Kidney epithelial cell (primary cell): ENCODE measurements around the gene SLC22A7. TPM values are rescaled to one million over a fixed set of nuclear protein-coding genes. Genes with fewer than 3 reads are reported as not detected.

Experiments
- DNase-seq: peaks from one replicate; pipeline ENCODE4 v3.0.0-alpha.2; 2010; ENCODE audit warnings: low read depth
- H3K27me3 ChIP-seq: 2 replicates; pipeline ENCODE4 v1.6.0; 2011; ENCODE audit warnings: low read length; ENCODE audit not compliant: control insufficient read depth, insufficient read depth
- H3K36me3 ChIP-seq: 2 replicates; pipeline ENCODE4 v1.5.1; 2011; ENCODE audit warnings: low read length; ENCODE audit not compliant: control insufficient read depth, insufficient read depth
- H3K4me3 ChIP-seq: 2 replicates; pipeline ENCODE4 v1.5.1; 2011; ENCODE audit warnings: low read depth, mild to moderate bottlenecking, control low read depth, low read length
- CTCF ChIP-seq: IDR thresholded peaks from 2 replicates; pipeline ENCODE4 v1.5.1; 2011; ENCODE audit warnings: mild to moderate bottlenecking, moderate library complexity, low read length, control low read depth, inconsistent platforms; ENCODE audit not compliant: insufficient read depth, poor library complexity, severe bottlenecking
- total RNA-seq: library from RNA; depleted of rRNA; stranded (reverse); fragments of >200 nt; gene quantifications from 2 replicates; pipeline ENCODE4 v1.2.3, GENCODE V29; 2015

The SLC22A7 gene
- total RNA-seq, 1 donor from 2014 or later, result not detected

- H3K4me3 ChIP-seq, result no peak overlapping the region
- no peak for TF ChIP-seq CTCF
- H3K36me3 ChIP-seq, result no peaks in the 10 kb centered on the region
- DNase-seq, result no peak
- peaks cover 29% of the 10 kb centered on the region for H3K27me3 ChIP-seq
Measured at GRCh38 chr6:43268782-43269272, 29.2 kb upstream of the SLC22A7 start.

- Histone ChIP-seq H3K27me3 (peaks cover 36% of the 10 kb centered on the region), H3K4me3 (peak overlapping the region; percentile 3), H3K36me3 (no peaks in the 10 kb centered on the region)
- no peak for TF ChIP-seq CTCF
- no peak for DNase-seq
Measured at GRCh38 chr6:43269273-43270007, 28.6 kb upstream of the SLC22A7 start.

GRCh38 chr6:43271103-43271815, 26.8 kb upstream of the SLC22A7 start:
- TF ChIP-seq CTCF, result no peak
- Histone ChIP-seq H3K36me3 (no peaks in the 10 kb centered on the region), H3K27me3 (peaks cover 53% of the 10 kb centered on the region), H3K4me3 (no peak overlapping the region)
- DNase-seq, result no peak

- Histone ChIP-seq H3K36me3 (no peaks in the 10 kb centered on the region), H3K27me3 (peaks cover 54% of the 10 kb centered on the region), H3K4me3 (no peak overlapping the region)
- DNase-seq, result no peak
- no peak for TF ChIP-seq CTCF
Measured at GRCh38 chr6:43271944-43272343, 26.1 kb upstream of the SLC22A7 start.

- no peak for DNase-seq
- Histone ChIP-seq H3K27me3 (peaks cover 45% of the 10 kb centered on the region), H3K36me3 (no peaks in the 10 kb centered on the region), H3K4me3 (no peak overlapping the region)
- no peak for TF ChIP-seq CTCF
Measured at GRCh38 chr6:43273707-43274106, 24.4 kb upstream of the SLC22A7 start.
